ENCODE data around the gene LPCAT1. TPM values are rescaled to one million over a fixed set of nuclear protein-coding genes. Genes with fewer than 3 reads are reported as not detected.

Gene LPCAT1
- total RNA-seq, 1 donor from 2014 or later = 37.9 TPM

DNA sequence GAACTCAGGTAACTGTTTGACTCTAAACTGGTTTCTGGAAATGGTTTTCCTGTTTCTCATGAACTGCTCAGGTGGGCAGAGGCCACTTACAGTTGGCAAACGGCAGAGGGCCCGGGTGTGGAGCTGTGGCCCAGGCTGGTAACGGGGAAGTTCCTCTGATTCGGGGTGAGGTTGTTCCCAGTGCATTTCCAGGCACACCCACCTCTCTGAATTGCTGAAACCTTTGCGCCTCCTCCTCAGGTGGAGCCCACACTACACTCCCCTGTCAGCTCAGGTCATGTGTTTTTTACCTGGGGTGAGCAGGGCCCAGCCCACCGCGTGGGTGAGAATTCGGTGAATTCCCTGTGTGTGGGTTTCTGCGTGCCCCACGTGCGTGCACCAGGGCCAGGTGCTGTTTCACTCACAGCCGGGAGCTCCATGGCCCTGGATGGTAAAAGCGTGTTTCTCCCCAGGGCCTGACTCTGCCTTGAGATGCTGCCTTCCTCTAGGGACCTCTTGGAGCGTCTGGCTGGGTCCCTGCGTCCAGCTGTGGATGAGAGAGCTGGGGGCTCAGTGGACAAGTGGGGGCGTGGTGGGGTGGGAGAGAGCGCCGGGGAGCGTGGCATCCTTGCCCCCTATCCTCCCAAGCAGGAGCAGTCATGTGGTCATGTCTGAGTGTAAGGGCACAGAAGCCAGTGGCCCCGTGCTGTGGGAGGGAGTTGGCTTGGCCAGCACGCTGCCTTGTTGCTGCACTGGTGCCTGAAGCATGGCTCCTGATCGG lies 33.5 kb upstream of the LPCAT1 start:
- no peak overlapping the region for H3K27ac Mint-ChIP-seq (ENCODE audit: unreplicated experiment)
- peak; percentile 70 for DNase-seq (ENCODE audit: extremely low spot score, unreplicated experiment)
- no peak overlapping the region for H3K4me3 Mint-ChIP-seq (ENCODE audit: unreplicated experiment)
- no peaks in the 10 kb centered on the region for H3K9me3 Mint-ChIP-seq (ENCODE audit: unreplicated experiment)
- TF ChIP-seq CTCF (IDR thresholded peaks at IDR 0.05) = no peak
- peaks cover 28% of the 10 kb centered on the region for H3K4me1 Mint-ChIP-seq (ENCODE audit: unreplicated experiment)
- H3K36me3 Mint-ChIP-seq (ENCODE audit: unreplicated experiment) = no peaks in the 10 kb centered on the region
- peaks cover 57% of the 10 kb centered on the region for H3K27me3 Mint-ChIP-seq (ENCODE audit: unreplicated experiment)

DNA sequence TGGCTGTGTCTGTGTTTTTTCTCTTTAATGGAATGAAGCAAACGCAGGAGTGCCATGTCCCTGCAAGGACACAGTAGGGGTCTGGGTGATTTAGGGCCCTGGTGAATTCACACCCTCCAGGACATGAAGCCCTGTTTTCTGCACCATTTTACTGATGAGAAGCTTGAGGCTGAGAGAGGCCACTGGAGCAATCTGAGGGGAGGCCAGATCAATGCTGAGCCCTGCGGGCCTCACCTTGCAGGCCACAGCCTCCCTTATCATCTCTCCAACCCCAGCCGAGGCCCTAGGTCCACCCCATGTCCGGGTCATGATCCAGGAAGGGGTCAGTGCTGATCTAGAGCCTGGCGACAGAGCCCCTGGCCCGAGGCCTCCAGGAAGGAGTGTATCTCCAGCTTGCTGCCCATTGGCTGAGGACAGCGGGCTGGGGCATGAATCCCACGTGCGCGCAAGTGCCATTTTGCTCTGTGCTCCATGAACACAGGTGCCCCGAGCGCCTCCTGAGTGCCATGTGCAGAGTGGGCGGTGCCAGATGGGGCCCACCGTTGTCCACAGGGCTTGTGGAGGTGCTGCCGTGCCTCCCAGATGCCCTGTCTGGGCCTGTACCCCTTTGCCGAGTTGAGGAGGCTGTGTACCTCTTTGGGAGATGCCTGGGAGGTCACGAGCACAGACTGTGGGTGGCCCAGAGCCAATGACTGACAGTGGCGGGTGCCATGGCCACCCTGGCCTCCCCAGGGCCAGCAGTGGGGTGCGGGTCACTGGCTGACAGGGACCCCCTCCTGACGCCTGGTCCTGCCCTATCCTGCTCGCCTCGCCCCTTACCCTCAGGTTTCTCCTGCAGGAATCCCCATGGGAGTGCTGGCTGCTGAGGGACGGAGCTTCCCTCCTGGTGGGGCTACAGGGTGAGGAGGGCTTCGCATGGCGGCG lies 32.3 kb upstream of the LPCAT1 start:
- no peak for TF ChIP-seq CTCF (IDR thresholded peaks at IDR 0.05)
- Mint-ChIP-seq H3K36me3 (ENCODE audit: unreplicated experiment) (no peaks in the 10 kb centered on the region), H3K4me1 (ENCODE audit: unreplicated experiment) (peaks cover 34% of the 10 kb centered on the region), H3K9me3 (ENCODE audit: unreplicated experiment) (no peaks in the 10 kb centered on the region), H3K4me3 (ENCODE audit: unreplicated experiment) (no peak overlapping the region), H3K27ac (ENCODE audit: unreplicated experiment) (peak overlapping the region; percentile 70), H3K27me3 (ENCODE audit: unreplicated experiment) (peaks cover 57% of the 10 kb centered on the region)
- peak; percentile 83 for DNase-seq (ENCODE audit: extremely low spot score, unreplicated experiment)

DNA sequence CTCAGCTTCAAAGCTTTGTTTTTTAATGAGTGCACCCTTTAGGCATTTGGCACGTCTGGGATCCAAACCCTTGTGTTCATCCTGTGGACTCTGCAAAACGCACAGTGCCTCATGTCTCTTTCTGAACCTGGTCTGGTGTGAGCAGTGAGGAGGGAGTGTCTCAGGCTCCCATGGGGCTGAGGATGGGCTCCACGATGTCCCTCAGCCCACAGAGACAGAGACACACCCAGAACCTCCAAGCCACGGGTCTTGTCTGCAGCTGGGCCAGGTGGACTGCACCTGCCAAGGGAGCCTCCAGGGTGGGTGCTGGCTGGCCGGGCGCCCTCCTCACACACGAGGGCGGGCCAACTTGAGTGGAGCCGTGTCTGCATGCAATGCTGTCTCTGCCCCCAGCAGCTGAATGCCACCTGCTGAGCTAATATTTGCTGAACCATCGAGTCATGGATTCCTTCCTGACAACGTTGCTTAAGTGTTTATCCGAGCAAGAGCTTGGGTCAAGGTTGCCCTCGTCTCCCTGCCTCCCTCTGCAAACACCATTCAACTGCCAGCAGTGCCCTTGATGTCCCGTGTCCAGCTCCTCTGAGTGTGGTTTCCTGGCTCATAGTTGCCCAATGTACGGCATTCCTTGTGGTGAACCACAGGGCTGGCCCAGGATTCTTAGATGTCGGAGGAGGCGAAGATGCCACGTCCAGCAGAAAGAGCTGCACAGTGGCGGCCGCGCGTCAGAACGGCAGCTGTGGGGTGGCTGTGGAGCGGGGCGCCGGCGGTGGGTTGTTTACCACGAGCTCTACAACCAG lies 31.4 kb upstream of the LPCAT1 start:
- DNase-seq (ENCODE audit: extremely low spot score, unreplicated experiment) = peak; percentile 93
- peaks cover 57% of the 10 kb centered on the region for H3K27me3 Mint-ChIP-seq (ENCODE audit: unreplicated experiment)
- no peak overlapping the region for H3K4me3 Mint-ChIP-seq (ENCODE audit: unreplicated experiment)
- no peak for TF ChIP-seq CTCF (IDR thresholded peaks at IDR 0.05)
- H3K27ac Mint-ChIP-seq (ENCODE audit: unreplicated experiment) = peak overlapping the region; percentile 70
- H3K4me1 Mint-ChIP-seq (ENCODE audit: unreplicated experiment) = peaks cover 34% of the 10 kb centered on the region
- no peaks in the 10 kb centered on the region for H3K9me3 Mint-ChIP-seq (ENCODE audit: unreplicated experiment)
- H3K36me3 Mint-ChIP-seq (ENCODE audit: unreplicated experiment) = no peaks in the 10 kb centered on the region

DNA sequence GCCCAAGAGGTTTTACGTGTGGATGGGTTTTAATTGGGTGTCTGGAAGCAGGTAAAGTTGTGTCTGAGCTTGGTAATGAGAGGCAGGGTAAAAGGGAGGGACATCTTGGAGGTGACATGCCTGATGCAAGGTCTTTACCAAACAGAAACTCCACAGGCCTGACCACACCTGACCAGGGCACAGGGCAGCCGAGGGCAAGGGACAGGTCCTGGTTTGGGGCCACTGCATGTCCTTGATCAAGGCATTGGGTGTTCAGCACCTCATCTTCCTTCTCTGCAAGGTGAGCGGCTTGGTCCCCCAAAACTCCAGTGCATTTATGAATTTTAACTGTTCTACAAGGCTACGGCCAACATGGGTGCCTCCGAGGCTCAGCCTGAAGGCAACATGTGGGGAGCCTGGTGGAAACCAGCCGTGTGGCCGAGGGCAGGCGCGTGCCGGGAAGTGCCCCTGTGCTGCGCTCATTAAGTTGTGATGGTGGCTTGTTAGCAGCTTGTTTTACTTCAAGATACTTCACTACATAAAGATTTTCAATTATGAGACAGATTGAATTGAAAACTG lies 30.7 kb upstream of the LPCAT1 start:
- DNase-seq (ENCODE audit: extremely low spot score, unreplicated experiment) = peak; percentile 75
- TF ChIP-seq CTCF (IDR thresholded peaks at IDR 0.05) = no peak
- Mint-ChIP-seq H3K4me1 (ENCODE audit: unreplicated experiment) (peaks cover 34% of the 10 kb centered on the region), H3K9me3 (ENCODE audit: unreplicated experiment) (no peaks in the 10 kb centered on the region), H3K36me3 (ENCODE audit: unreplicated experiment) (no peaks in the 10 kb centered on the region), H3K27me3 (ENCODE audit: unreplicated experiment) (peaks cover 59% of the 10 kb centered on the region), H3K4me3 (ENCODE audit: unreplicated experiment) (no peak overlapping the region), H3K27ac (ENCODE audit: unreplicated experiment) (no peak overlapping the region)
